G401 (cell line): ENCODE data around the gene TYRO3. TPM values are rescaled to one million over a fixed set of nuclear protein-coding genes. Genes with fewer than 3 reads are reported as not detected.

Experiments
- DNase-seq: peaks from one replicate; pipeline ENCODE4 v3.0.0-alpha.2; 2015; ENCODE audit warnings: low spot score
- in situ Hi-C: cut with HindIII; loops from 2 replicates; pipeline ENCODE4 v1.10.0; 2016; ENCODE audit warnings: low sequenced_read_pairs, mixed read lengths
- total RNA-seq: library from RNA; depleted of rRNA; stranded (reverse); fragments of >200 nt; shearing (Covaris generic); gene quantifications from 2 replicates; pipeline ENCODE4 v1.2.3, GENCODE V29; 2014; rRNA removed

TYRO3 gene
- total RNA-seq, 1 experiment from 2014 or later, result 26.2 TPM

DNA sequence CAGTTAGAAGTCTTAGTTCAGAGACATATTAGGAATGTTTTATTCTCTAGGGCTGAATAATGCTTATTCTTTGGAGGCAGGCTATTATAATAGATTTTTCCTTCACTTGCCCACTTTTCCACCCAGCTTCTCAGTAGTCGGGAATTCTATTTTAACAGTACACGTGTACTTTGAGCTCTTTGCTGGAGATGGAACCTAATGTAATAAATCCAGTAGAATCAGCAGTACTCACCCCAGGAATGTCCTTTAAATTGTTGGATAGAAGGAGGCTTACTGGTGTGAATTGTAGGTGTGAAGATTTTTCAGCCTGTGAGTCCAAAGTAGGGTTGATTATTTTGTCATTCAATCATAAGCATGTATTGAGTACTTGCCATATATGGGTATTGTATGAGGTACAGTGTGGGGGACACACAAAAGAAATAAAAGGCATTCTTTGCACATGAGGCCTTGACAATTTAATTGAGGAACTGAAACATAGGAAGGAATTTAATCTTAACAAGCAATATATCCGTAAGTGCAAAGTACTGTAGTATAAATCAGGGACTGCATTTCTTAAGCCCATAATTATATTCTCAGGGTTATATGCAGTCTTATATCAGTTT is 71.7 kb downstream of the TYRO3 start:
- no peak for DNase-seq
- in situ Hi-C loops, result no loop called here

GRCh38 chr15:41631880-41632470 is 73.0 kb downstream of the TYRO3 start:
- in situ Hi-C loops, result no loop called here
- DNase-seq, result no peak

Other genes starting within 250 kb of the TYRO3 start
- 43.0 and 45.4 TPM in 2 replicates for gene OIP5, start 226.6 kb upstream of the TYRO3 start, total RNA-seq
- gene NUSAP1, start 226.3 kb upstream of the TYRO3 start, total RNA-seq, result 147 and 237 TPM in 2 replicates
- gene NDUFAF1, start 156.7 kb upstream of the TYRO3 start, total RNA-seq, result 16.4 and 30.0 TPM in 2 replicates
- 24.6 and 58.4 TPM in 2 replicates for gene RTF1, start 142.1 kb upstream of the TYRO3 start, total RNA-seq
- gene ITPKA, start 65.3 kb upstream of the TYRO3 start, total RNA-seq, result 12.4 and 20.0 TPM in 2 replicates
- not detected in 2 replicates for gene LTK, start 45.4 kb upstream of the TYRO3 start, total RNA-seq
- gene RPAP1, start 15.0 kb upstream of the TYRO3 start, total RNA-seq, result 24.3 and 46.5 TPM in 2 replicates
- 9.5 and 22.0 TPM in 2 replicates for gene MGA, start 101.2 kb downstream of the TYRO3 start, total RNA-seq
- gene MAPKBP1, start 215.3 kb downstream of the TYRO3 start, total RNA-seq, result 5.8 and 13.2 TPM in 2 replicates